ENCODE results near the gene RASGRF1. TPM values are rescaled to one million over a fixed set of nuclear protein-coding genes. Genes with fewer than 3 reads are reported as not detected.

RASGRF1 gene
- total and polyA plus RNA-seq, 2 donors (not counting 1 experiment from before 2014, with no cell fraction given), result 1.0 to 9.4 TPM

DNA sequence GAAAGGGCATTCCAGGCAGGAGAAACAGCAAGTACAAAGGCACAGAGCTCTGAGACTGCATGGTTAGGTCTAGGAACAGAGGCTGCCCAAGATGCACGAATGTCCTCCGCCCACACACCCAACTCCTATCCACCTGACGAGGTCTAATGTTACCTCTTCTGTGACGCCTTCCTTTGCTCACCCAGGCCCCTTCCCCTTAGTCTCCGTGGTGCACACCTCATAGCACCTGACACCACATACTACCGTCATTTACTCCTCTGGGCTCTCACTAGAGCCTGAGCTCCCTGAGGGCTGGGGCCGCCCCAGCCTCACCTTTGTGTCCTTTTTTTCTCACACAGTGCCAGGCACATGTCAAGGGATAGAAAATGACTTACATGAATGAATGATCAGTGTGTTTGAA is 31.0 kb upstream of the RASGRF1 start:
- peaks cover 0 to 4% (median 0%) of the 10 kb centered on the region in 4 experiments for H3K27me3 ChIP-seq (replicated peaks in 1 of 4; ENCODE audit: control extremely low read depth in 1 of 4, control insufficient read depth in 3 of 4, insufficient read depth in 4 of 4, low read length in 3 of 4)
- H3K9me3 Mint-ChIP-seq (ENCODE audit: insufficient read depth), result no peaks in the 10 kb centered on the region
- H3K79me2 ChIP-seq (ENCODE audit: control insufficient read depth, insufficient read depth, low read length), result no peaks in the 10 kb centered on the region
- no peak overlapping the region for H2AFZ ChIP-seq (ENCODE audit: insufficient read depth, low read depth, low read length, poor library complexity, severe bottlenecking)
- no peaks in the 10 kb centered on the region for H4K20me1 ChIP-seq (ENCODE audit: control insufficient read depth, insufficient read depth, low read length, poor library complexity, severe bottlenecking)
- H3K4me3 ChIP-seq (ENCODE audit: control extremely low read depth in 1 of 5, extremely low read depth in 1 of 5, insufficient read depth in 1 of 5, low read depth in 2 of 5, low read length in 4 of 5), result no peak overlapping the region
- H3K27ac ChIP-seq (ENCODE audit: low read length in 2 of 2), result no peak overlapping the region
- intact Hi-C loops (cut with micrococcal nuclease), result no loop called here
- no peaks in the 10 kb centered on the region for H3K4me1 ChIP-seq (ENCODE audit: control insufficient read depth in 2 of 2, insufficient read depth in 2 of 2, low read length in 2 of 2)
- no peaks in the 10 kb centered on the region for H3K9me3 ChIP-seq (ENCODE audit: control extremely low read depth in 1 of 3, control insufficient read depth in 2 of 3, insufficient read depth in 1 of 3, low read length in 2 of 3)
- no peak overlapping the region for H3K9ac ChIP-seq (ENCODE audit: low read length)
- 74% methylated on average over 6 of the region's 7 CpGs for WGBS (ENCODE audit: insufficient coverage)
- TF ChIP-seq, protein P1, sequence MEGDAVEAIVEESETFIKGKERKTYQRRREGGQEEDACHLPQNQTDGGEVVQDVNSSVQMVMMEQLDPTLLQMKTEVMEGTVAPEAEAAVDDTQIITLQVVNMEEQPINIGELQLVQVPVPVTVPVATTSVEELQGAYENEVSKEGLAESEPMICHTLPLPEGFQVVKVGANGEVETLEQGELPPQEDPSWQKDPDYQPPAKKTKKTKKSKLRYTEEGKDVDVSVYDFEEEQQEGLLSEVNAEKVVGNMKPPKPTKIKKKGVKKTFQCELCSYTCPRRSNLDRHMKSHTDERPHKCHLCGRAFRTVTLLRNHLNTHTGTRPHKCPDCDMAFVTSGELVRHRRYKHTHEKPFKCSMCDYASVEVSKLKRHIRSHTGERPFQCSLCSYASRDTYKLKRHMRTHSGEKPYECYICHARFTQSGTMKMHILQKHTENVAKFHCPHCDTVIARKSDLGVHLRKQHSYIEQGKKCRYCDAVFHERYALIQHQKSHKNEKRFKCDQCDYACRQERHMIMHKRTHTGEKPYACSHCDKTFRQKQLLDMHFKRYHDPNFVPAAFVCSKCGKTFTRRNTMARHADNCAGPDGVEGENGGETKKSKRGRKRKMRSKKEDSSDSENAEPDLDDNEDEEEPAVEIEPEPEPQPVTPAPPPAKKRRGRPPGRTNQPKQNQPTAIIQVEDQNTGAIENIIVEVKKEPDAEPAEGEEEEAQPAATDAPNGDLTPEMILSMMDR (IDR thresholded peaks at IDR 0.05), result no peak
- no peak for TF ChIP-seq EZH2 (IDR thresholded peaks at IDR 0.05; ENCODE audit: borderline replicate concordance, insufficient read depth, low read depth, low read length, poor library complexity, severe bottlenecking)
- ChIA-PET POLR2A (no interaction called here), CTCF (no interaction called here)
- no peak overlapping the region for H3K4me3 Mint-ChIP-seq
- DNase-seq (no peak), ATAC-seq (ENCODE audit: low read depth) (no peak)
- H3K4me1 Mint-ChIP-seq, result no peaks in the 10 kb centered on the region
- H3K4me2 ChIP-seq (replicated peaks; ENCODE audit: low read depth, low read length, poor library complexity, severe bottlenecking), result no peak overlapping the region
- no peak overlapping the region for H3K27ac Mint-ChIP-seq
- H3K36me3 ChIP-seq (replicated peaks in 1 of 2; ENCODE audit: control extremely low read depth in 1 of 2, control insufficient read depth in 1 of 2, extremely low read depth in 1 of 2, insufficient read depth in 2 of 2, low read length in 1 of 2), result no peaks in the 10 kb centered on the region
- peaks cover 17% of the 10 kb centered on the region for H3K27me3 Mint-ChIP-seq

DNA sequence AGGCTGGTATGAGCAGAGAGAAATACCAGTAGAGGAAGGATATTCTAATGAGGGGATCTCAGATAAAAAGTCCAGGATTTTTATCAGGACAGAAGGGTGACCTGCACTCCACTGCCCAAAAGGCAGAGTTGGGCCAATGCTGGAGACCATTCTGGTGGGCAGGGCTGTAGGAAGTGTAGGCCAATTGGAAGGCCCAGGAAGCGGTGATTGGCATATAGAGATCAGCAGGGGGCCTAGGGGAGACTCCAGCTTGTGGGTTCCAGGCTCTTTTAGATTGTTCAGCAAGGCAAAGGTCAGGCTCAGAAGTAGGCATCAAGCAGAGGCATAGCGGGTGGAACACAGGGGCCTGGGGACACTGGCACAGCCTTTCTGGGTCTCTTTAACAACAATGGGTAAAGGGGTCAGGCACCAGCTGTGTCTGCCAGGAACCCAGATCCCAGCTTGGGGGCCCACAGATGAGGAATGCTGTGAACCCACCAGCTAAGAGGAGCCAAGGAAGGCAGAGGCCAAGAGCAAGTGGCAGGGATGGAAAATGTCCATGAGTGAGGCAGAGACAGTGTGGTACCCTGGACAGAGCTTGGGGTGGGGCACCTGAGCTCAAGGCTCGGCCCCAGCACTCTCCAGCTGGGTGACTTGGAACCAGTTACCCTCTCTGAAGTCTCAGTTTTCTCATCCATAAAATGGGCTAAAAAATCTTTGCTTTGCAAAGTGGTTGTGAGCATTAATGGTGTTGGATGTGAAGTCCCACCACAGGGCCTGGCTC is 27.0 kb upstream of the RASGRF1 start:
- 96% methylated on average over 2 of the region's 3 CpGs for WGBS (ENCODE audit: insufficient coverage)
- intact Hi-C loops (cut with micrococcal nuclease), result no loop called here

More for the DNA sequence above, 27.0 kb upstream of the RASGRF1 start:
- H3K9ac ChIP-seq (ENCODE audit: low read length), result no peak overlapping the region
- no peaks in the 10 kb centered on the region for H3K4me1 ChIP-seq (ENCODE audit: control insufficient read depth in 2 of 2, insufficient read depth in 2 of 2, low read length in 2 of 2)
- TF ChIP-seq EZH2 (IDR thresholded peaks at IDR 0.05; ENCODE audit: borderline replicate concordance, insufficient read depth, low read depth, low read length, poor library complexity, severe bottlenecking), result no peak
- TF ChIP-seq, protein P1 (IDR thresholded peaks at IDR 0.05), result no peak
- ChIA-PET POLR2A (no interaction called here), CTCF (interaction anchor here (0.8 to 1.0 kb wide), 2 partner anchors 13 to 57 kb away, joined by 3 read pairs; no protein-coding TSS in a partner anchor)
- DNase-seq (no peak), ATAC-seq (ENCODE audit: low read depth) (no peak)
- Mint-ChIP-seq H3K4me1 (no peaks in the 10 kb centered on the region), H3K27ac (no peak overlapping the region), H3K27me3 (peaks cover 21% of the 10 kb centered on the region), H3K4me3 (no peak overlapping the region), H3K9me3 (ENCODE audit: insufficient read depth) (no peaks in the 10 kb centered on the region)
- no peaks in the 10 kb centered on the region for H3K79me2 ChIP-seq (ENCODE audit: control insufficient read depth, insufficient read depth, low read length)
- H3K27ac ChIP-seq (ENCODE audit: low read length in 2 of 2), result no peak overlapping the region
- no peaks in the 10 kb centered on the region for H3K36me3 ChIP-seq (replicated peaks in 1 of 2; ENCODE audit: control extremely low read depth in 1 of 2, control insufficient read depth in 1 of 2, extremely low read depth in 1 of 2, insufficient read depth in 2 of 2, low read length in 1 of 2)
- H3K4me2 ChIP-seq (replicated peaks; ENCODE audit: low read depth, low read length, poor library complexity, severe bottlenecking), result no peak overlapping the region
- H3K4me3 ChIP-seq (ENCODE audit: control extremely low read depth in 1 of 5, extremely low read depth in 1 of 5, insufficient read depth in 1 of 5, low read depth in 2 of 5, low read length in 4 of 5), result no peak overlapping the region
- no peaks in the 10 kb centered on the region for H4K20me1 ChIP-seq (ENCODE audit: control insufficient read depth, insufficient read depth, low read length, poor library complexity, severe bottlenecking)
- H2AFZ ChIP-seq (ENCODE audit: insufficient read depth, low read depth, low read length, poor library complexity, severe bottlenecking), result no peak overlapping the region
- peaks cover 0 to 2% (median 1%) of the 10 kb centered on the region in 3 donors for H3K9me3 ChIP-seq (ENCODE audit: control extremely low read depth in 1 of 3, control insufficient read depth in 2 of 3, insufficient read depth in 1 of 3, low read length in 2 of 3)
- H3K27me3 ChIP-seq (replicated peaks in 1 of 4; ENCODE audit: control extremely low read depth in 1 of 4, control insufficient read depth in 3 of 4, insufficient read depth in 4 of 4, low read length in 3 of 4), result peaks cover 0 to 15% (median 7%) of the 10 kb centered on the region in 4 experiments

All from B cell (primary cell).